H9 (cell line): ENCODE results near the gene NOTCH1. TPM values are rescaled to one million over a fixed set of nuclear protein-coding genes. Genes with fewer than 3 reads are reported as not detected.

ENCODE experiments used
- DNase-seq: peaks from one replicate; pipeline ENCODE4 v3.0.0-alpha.2; 2017
- H2AFZ ChIP-seq: one replicate; pipeline ENCODE4 v1.6.1; 2013; ENCODE audit warnings: mild to moderate bottlenecking, low read length, control low read depth, moderate library complexity
- H2AK5ac ChIP-seq: 2 replicates; pipeline ENCODE4 v1.6.1; 2013; ENCODE audit warnings: low read length, control low read depth, mixed read lengths; ENCODE audit not compliant: insufficient read length
- H2BK120ac ChIP-seq: one replicate; pipeline ENCODE4 v1.6.1; 2013; ENCODE audit warnings: low read depth, mild to moderate bottlenecking, low read length, control low read depth, inconsistent platforms; ENCODE audit not compliant: poor library complexity, severe bottlenecking
- H2BK12ac ChIP-seq: 2 replicates; pipeline ENCODE4 v1.6.1; 2013; ENCODE audit warnings: low read length, control low read depth, mixed read lengths, low read depth; ENCODE audit not compliant: insufficient read length
- H2BK15ac ChIP-seq: 2 replicates; pipeline ENCODE4 v1.6.1; 2013; ENCODE audit warnings: low read depth, low read length, control low read depth
- H2BK20ac ChIP-seq: one replicate; pipeline ENCODE4 v1.6.1; 2013; ENCODE audit warnings: low read depth, mild to moderate bottlenecking, low read length, control low read depth, inconsistent platforms; ENCODE audit not compliant: poor library complexity, severe bottlenecking
- H2BK5ac ChIP-seq: 2 replicates; pipeline ENCODE4 v1.6.1; 2013; ENCODE audit warnings: low read length, control low read depth, mixed read lengths; ENCODE audit not compliant: insufficient read length
- H3K14ac ChIP-seq: 2 replicates; pipeline ENCODE4 v1.6.1; 2013; ENCODE audit warnings: low read length, control low read depth; ENCODE audit not compliant: insufficient read depth
- H3K18ac ChIP-seq: 2 replicates; pipeline ENCODE4 v1.6.1; 2013; ENCODE audit warnings: low read depth, mild to moderate bottlenecking, mixed read lengths, low read length, control low read depth; ENCODE audit not compliant: insufficient read length
- H3K23ac ChIP-seq: 2 replicates; pipeline ENCODE4 v1.6.1; 2013; ENCODE audit warnings: low read length, control low read depth, mixed read lengths, low read depth; ENCODE audit not compliant: insufficient read length
- H3K23me2 ChIP-seq: 2 replicates; pipeline ENCODE4 v1.6.1; 2013; ENCODE audit warnings: low read depth, mild to moderate bottlenecking, mixed read lengths, low read length, control low read depth; ENCODE audit not compliant: insufficient read length, poor library complexity, severe bottlenecking
- H3K27ac ChIP-seq: 2 replicates; pipeline ENCODE4 v1.5.1; 2013; ENCODE audit warnings: low read length, control low read depth, mixed read lengths, low read depth; ENCODE audit not compliant: insufficient read length
- H3K27me3 ChIP-seq: 2 replicates; pipeline ENCODE4 v1.6.1; 2013; ENCODE audit warnings: low read length, control low read depth, inconsistent platforms; ENCODE audit not compliant: insufficient read depth
- H3K4ac ChIP-seq: 2 replicates; pipeline ENCODE4 v1.6.1; 2013; ENCODE audit warnings: low read depth, mild to moderate bottlenecking, control low read depth, inconsistent platforms, low read length, moderate library complexity
- H3K4me1 ChIP-seq: 2 replicates; pipeline ENCODE4 v1.6.1; 2013; ENCODE audit warnings: low read length, control low read depth, inconsistent platforms; ENCODE audit not compliant: insufficient read depth
- H3K4me2 ChIP-seq: 2 replicates; pipeline ENCODE4 v1.6.1; 2013; ENCODE audit warnings: low read length, control low read depth, mixed read lengths; ENCODE audit not compliant: insufficient read length, insufficient read depth
- H3K56ac ChIP-seq: 2 replicates; pipeline ENCODE4 v1.6.1; 2013; ENCODE audit warnings: low read depth, mild to moderate bottlenecking, mixed read lengths, low read length, control low read depth; ENCODE audit not compliant: insufficient read length
- H3K79me1 ChIP-seq: 2 replicates; pipeline ENCODE4 v1.6.1; 2013; ENCODE audit warnings: low read depth, mild to moderate bottlenecking, moderate library complexity, low read length, control low read depth, inconsistent platforms; ENCODE audit not compliant: insufficient read depth, poor library complexity, severe bottlenecking
- H3K79me2 ChIP-seq: 2 replicates; pipeline ENCODE4 v1.6.1; 2013; ENCODE audit warnings: low read length, control low read depth, inconsistent platforms; ENCODE audit not compliant: insufficient read depth
- H3K9ac ChIP-seq: 2 replicates; pipeline ENCODE4 v1.6.1; 2013; ENCODE audit warnings: low read length, control low read depth, mixed read lengths; ENCODE audit not compliant: insufficient read length; ENCODE audit errors: extremely low read depth
- H3K9me3 ChIP-seq: one replicate; pipeline ENCODE4 v1.6.1; 2013; ENCODE audit warnings: low read depth, low read length, inconsistent platforms; ENCODE audit not compliant: control insufficient read depth
- H3T11ph ChIP-seq: one replicate; pipeline ENCODE4 v1.6.1; 2013; ENCODE audit warnings: mild to moderate bottlenecking, low read length, control low read depth, inconsistent platforms
- H4K20me1 ChIP-seq: one replicate; pipeline ENCODE4 v1.6.1; 2013; ENCODE audit not compliant: control insufficient read depth, insufficient read length, insufficient read depth
- H4K5ac ChIP-seq: 2 replicates; pipeline ENCODE4 v1.6.1; 2013; ENCODE audit warnings: low read depth, mild to moderate bottlenecking, mixed read lengths, low read length, control low read depth; ENCODE audit not compliant: insufficient read length
- H4K8ac ChIP-seq: replicated peaks from 2 replicates; pipeline ENCODE4 v1.6.1; 2013; ENCODE audit warnings: low read length, control low read depth, mixed read lengths, low read depth; ENCODE audit not compliant: insufficient read length
- H4K91ac ChIP-seq: 2 replicates; pipeline ENCODE4 v1.6.1; 2013; ENCODE audit warnings: low read depth, mild to moderate bottlenecking, moderate library complexity, mixed read lengths, low read length, control low read depth; ENCODE audit not compliant: insufficient read length
- H3K27ac Mint-ChIP-seq, 3 experiments: 2 replicates in 2 of 3; 3 replicates in 1 of 3; pipeline ENCODE4 v1.8.0; 2020 to 2021; ENCODE audit warnings: mixed read lengths in 3 of 3, mild to moderate bottlenecking in 1 of 3, moderate library complexity in 1 of 3
- H3K27me3 Mint-ChIP-seq: 2 replicates; pipeline ENCODE4 v1.8.0; 2021; ENCODE audit warnings: low read depth, mild to moderate bottlenecking, moderate library complexity, mixed read lengths
- H3K36me3 Mint-ChIP-seq, 3 experiments: 2 replicates in 2 of 3; 3 replicates in 1 of 3; pipeline ENCODE4 v1.8.0; 2020 to 2021; ENCODE audit warnings: low read depth in 3 of 3, mixed read lengths in 3 of 3; ENCODE audit not compliant: insufficient read depth in 1 of 3
- H3K4me1 Mint-ChIP-seq, 2 experiments: 2 replicates each; pipeline ENCODE4 v1.8.0; 2020; ENCODE audit warnings: mixed read lengths in 2 of 2
- H3K4me3 Mint-ChIP-seq, 2 experiments: 2 replicates in 1 of 2; 3 replicates in 1 of 2; pipeline ENCODE4 v1.8.0; 2020 to 2021; ENCODE audit warnings: mild to moderate bottlenecking in 2 of 2, mixed read lengths in 2 of 2, moderate library complexity in 1 of 2
- H3K9me3 Mint-ChIP-seq, 2 experiments: 2 replicates in 1 of 2; 3 replicates in 1 of 2; pipeline ENCODE4 v1.8.0; 2020; ENCODE audit warnings: mild to moderate bottlenecking in 2 of 2, mixed read lengths in 2 of 2, moderate library complexity in 1 of 2
- WGBS: extraction: QIAGEN DNeasy Blood & Tissue Kit; methylation state at CpG from one replicate; pipeline ENCODE4 v1.1.7; 2013; ENCODE audit warnings: missing lambda C conversion rate, low lambda C conversion rate, mixed read lengths; ENCODE audit not compliant: insufficient read length; ENCODE audit errors: extremely low coverage; 5-methylcytosine and 5-hydroxymethylcytosine counted together
- total RNA-seq: library from RNA; stranded (reverse); gene quantifications from 2 replicates; pipeline ENCODE4 v1.2.1, GENCODE V29; 2021
- TF ChIP-seq, protein P1 (sequence below): fragments of 200-600 bp; sonication (generic); conservative IDR thresholded peaks from 3 replicates; pipeline ENCODE4 v1.8.0; 2021; ENCODE audit warnings: antibody characterized with exemption, mild to moderate bottlenecking

Gene NOTCH1
- total RNA-seq, 1 experiment from 2014 or later: 71.6 TPM

DNA sequence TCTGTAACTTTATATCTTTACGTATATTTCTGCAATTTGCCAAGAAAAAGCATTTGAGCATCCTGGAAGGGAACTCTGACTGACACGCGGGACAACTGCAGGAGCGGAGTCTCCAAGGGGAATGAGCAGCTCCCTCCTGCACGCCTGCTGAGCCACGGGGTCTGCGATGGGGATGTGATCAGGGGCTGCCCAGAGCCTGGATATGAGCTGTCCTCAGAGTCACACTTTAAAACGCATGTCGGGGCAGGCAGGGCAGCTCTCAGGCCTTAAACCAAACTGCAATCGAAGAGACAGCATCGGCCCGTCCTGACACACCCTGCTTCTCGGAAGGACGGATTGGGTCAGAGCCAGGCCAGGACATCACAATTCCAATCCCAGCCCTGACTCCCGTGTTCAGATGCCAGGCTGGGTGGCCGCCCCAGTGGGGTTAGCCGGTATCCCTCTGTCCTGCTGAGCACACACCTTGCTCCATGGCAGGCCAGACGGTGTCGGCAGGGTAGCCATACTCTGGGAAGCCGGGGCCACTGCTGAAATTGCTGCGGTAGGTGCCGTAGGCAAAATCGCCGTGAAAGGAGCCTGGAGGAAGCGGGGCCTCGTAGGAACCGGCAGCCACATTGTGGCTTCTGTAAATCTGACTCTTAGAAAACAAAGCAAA lies 80.2 kb downstream of the NOTCH1 start:
- Histone ChIP-seq H4K8ac (no peak overlapping the region), H2BK15ac (no peak overlapping the region), H3K4me2 (no peak overlapping the region), H2BK120ac (no peak overlapping the region), H4K91ac (no peak overlapping the region), H2BK5ac (no peak overlapping the region), H3T11ph (no peak overlapping the region), H3K18ac (no peak overlapping the region), H2BK12ac (no peak overlapping the region), H3K14ac (no peak overlapping the region), H2AK5ac (no peak overlapping the region), H2AFZ (no peak overlapping the region), H2BK20ac (no peak overlapping the region), H3K9ac (no peak overlapping the region), H3K79me1 (peaks cover 4% of the 10 kb centered on the region), H3K9me3 (no peaks in the 10 kb centered on the region), H3K4ac (no peak overlapping the region), H3K27me3 (no peaks in the 10 kb centered on the region), H3K56ac (no peak overlapping the region), H3K4me1 (no peaks in the 10 kb centered on the region), H3K23ac (no peak overlapping the region), H4K5ac (no peak overlapping the region), H3K27ac (no peak overlapping the region), H3K79me2 (peaks cover 8% of the 10 kb centered on the region; the same call in 1 of the 2 replicates), H4K20me1 (no peaks in the 10 kb centered on the region), H3K23me2 (no peaks in the 10 kb centered on the region)
- H3K36me3 Mint-ChIP-seq: peaks cover 53 to 88% (median 84%) of the 10 kb centered on the region in 3 experiments; a peak in 6 of 7 replicates
- no peaks in the 10 kb centered on the region for H3K4me1 Mint-ChIP-seq
- H3K27me3 Mint-ChIP-seq: no peaks in the 10 kb centered on the region
- no peak for DNase-seq
- peak overlapping the region in 1 of 3 experiments; percentile 70; a peak in 1 of 7 replicates for H3K27ac Mint-ChIP-seq
- no peaks in the 10 kb centered on the region for H3K9me3 Mint-ChIP-seq
- no CpG with 5 or more reads among the region's 27 CpGs for WGBS
- TF ChIP-seq, protein P1, sequence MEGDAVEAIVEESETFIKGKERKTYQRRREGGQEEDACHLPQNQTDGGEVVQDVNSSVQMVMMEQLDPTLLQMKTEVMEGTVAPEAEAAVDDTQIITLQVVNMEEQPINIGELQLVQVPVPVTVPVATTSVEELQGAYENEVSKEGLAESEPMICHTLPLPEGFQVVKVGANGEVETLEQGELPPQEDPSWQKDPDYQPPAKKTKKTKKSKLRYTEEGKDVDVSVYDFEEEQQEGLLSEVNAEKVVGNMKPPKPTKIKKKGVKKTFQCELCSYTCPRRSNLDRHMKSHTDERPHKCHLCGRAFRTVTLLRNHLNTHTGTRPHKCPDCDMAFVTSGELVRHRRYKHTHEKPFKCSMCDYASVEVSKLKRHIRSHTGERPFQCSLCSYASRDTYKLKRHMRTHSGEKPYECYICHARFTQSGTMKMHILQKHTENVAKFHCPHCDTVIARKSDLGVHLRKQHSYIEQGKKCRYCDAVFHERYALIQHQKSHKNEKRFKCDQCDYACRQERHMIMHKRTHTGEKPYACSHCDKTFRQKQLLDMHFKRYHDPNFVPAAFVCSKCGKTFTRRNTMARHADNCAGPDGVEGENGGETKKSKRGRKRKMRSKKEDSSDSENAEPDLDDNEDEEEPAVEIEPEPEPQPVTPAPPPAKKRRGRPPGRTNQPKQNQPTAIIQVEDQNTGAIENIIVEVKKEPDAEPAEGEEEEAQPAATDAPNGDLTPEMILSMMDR: no peak
- H3K4me3 Mint-ChIP-seq: no peak overlapping the region
